ENCODE measurements around the gene SUCLG2.
"Not testable (repeated sequence)": the region's sequence is repeated elsewhere in the genome, so short reads cannot be mapped to it uniquely, and the experiment has no call there.

The SUCLG2 gene

GRCh38 chr3:67605377-67605776 is 49.0 kb downstream of the SUCLG2 start:
- no peak for DNase-seq

GRCh38 chr3:67602816-67603215 is 51.6 kb downstream of the SUCLG2 start:
- no peak for DNase-seq

- DNase-seq, result no peak
Observed at GRCh38 chr3:67601919-67602608, 52.3 kb downstream of the SUCLG2 start.

- DNase-seq, result no peak
Observed at GRCh38 chr3:67601385-67601784, 53.0 kb downstream of the SUCLG2 start.

- no peak for DNase-seq
Observed at GRCh38 chr3:67599821-67600220, 54.6 kb downstream of the SUCLG2 start.

GRCh38 chr3:67598814-67599556 is 55.4 kb downstream of the SUCLG2 start:
- DNase-seq, result no peak

GRCh38 chr3:67595424-67595823 is 59.0 kb downstream of the SUCLG2 start:
- no peak for DNase-seq

GRCh38 chr3:67593761-67594234 is 60.6 kb downstream of the SUCLG2 start:
- DNase-seq, result no peak

- DNase-seq, result no peak
Observed at GRCh38 chr3:67592057-67592456, 62.4 kb downstream of the SUCLG2 start.

GRCh38 chr3:67587811-67588210 is 66.6 kb downstream of the SUCLG2 start:
- DNase-seq, result no peak

- DNase-seq, result no peak
Observed at GRCh38 chr3:67587301-67587700, 67.1 kb downstream of the SUCLG2 start.

- DNase-seq, result not testable (repeated sequence)
Observed at GRCh38 chr3:67584608-67585007, 69.8 kb downstream of the SUCLG2 start.

GRCh38 chr3:67580430-67581000 is 73.9 kb downstream of the SUCLG2 start:
- no peak for DNase-seq

GRCh38 chr3:67578416-67578815 is 76.0 kb downstream of the SUCLG2 start:
- DNase-seq, result no peak

GRCh38 chr3:67576441-67576840 is 78.0 kb downstream of the SUCLG2 start:
- DNase-seq, result no peak

- DNase-seq, result no peak
Observed at GRCh38 chr3:67569324-67569723, 85.1 kb downstream of the SUCLG2 start.

GRCh38 chr3:67567893-67568292 is 86.5 kb downstream of the SUCLG2 start:
- DNase-seq, result no peak

- DNase-seq, result no peak
Observed at GRCh38 chr3:67564973-67565372, 89.4 kb downstream of the SUCLG2 start.

- no peak for DNase-seq
Observed at GRCh38 chr3:67564008-67564407, 90.4 kb downstream of the SUCLG2 start.

GRCh38 chr3:67561667-67562394 is 92.6 kb downstream of the SUCLG2 start:
- no peak for DNase-seq

- no peak for DNase-seq
Observed at GRCh38 chr3:67561266-67561665, 93.1 kb downstream of the SUCLG2 start.

- DNase-seq, result no peak
Observed at GRCh38 chr3:67559029-67559605, 95.3 kb downstream of the SUCLG2 start.

- DNase-seq, result no peak
Observed at GRCh38 chr3:67558426-67558825, 96.0 kb downstream of the SUCLG2 start.

All from DMS153 (cell line).